ENCODE measurements around the gene STXBP4.

DNA sequence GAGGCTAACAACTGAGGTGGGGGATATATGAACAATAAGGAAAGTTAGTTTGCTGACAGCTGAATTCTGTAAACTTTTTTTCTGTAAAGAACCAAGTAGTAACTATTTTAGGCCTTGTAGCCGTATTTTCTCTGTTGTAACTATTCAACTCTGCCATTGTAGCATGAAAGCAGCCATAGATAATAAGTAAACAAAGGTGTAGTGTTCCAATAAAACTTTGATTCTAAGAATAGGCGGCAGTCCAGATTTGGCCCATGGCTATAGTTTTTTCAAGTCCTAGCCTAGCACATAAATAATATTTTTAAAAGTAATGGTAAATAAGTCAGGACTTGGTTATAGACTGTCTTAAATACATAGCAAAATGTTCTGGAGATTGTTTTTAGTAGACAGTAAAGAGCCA, 142.0 kb downstream of the STXBP4 start:
- TF ChIP-seq, protein P1, sequence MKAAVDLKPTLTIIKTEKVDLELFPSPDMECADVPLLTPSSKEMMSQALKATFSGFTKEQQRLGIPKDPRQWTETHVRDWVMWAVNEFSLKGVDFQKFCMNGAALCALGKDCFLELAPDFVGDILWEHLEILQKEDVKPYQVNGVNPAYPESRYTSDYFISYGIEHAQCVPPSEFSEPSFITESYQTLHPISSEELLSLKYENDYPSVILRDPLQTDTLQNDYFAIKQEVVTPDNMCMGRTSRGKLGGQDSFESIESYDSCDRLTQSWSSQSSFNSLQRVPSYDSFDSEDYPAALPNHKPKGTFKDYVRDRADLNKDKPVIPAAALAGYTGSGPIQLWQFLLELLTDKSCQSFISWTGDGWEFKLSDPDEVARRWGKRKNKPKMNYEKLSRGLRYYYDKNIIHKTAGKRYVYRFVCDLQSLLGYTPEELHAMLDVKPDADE (IDR thresholded peaks at IDR 0.05) = no peak
- TF ChIP-seq EZH2phosphoT487 (IDR thresholded peaks at IDR 0.05; ENCODE audit: unreplicated experiment) = no peak
- TF ChIP-seq EZH2 (IDR thresholded peaks at IDR 0.05; ENCODE audit: low read depth, unreplicated experiment) = no peak
- TF ChIP-seq, protein P2, sequence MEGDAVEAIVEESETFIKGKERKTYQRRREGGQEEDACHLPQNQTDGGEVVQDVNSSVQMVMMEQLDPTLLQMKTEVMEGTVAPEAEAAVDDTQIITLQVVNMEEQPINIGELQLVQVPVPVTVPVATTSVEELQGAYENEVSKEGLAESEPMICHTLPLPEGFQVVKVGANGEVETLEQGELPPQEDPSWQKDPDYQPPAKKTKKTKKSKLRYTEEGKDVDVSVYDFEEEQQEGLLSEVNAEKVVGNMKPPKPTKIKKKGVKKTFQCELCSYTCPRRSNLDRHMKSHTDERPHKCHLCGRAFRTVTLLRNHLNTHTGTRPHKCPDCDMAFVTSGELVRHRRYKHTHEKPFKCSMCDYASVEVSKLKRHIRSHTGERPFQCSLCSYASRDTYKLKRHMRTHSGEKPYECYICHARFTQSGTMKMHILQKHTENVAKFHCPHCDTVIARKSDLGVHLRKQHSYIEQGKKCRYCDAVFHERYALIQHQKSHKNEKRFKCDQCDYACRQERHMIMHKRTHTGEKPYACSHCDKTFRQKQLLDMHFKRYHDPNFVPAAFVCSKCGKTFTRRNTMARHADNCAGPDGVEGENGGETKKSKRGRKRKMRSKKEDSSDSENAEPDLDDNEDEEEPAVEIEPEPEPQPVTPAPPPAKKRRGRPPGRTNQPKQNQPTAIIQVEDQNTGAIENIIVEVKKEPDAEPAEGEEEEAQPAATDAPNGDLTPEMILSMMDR (conservative IDR thresholded peaks at IDR 0.05; ENCODE audit: low read depth in 2 of 2) = no peak
- no peak for TF ChIP-seq JUNB (IDR thresholded peaks at IDR 0.05; ENCODE audit: unreplicated experiment)
- TF ChIP-seq, protein P3, sequence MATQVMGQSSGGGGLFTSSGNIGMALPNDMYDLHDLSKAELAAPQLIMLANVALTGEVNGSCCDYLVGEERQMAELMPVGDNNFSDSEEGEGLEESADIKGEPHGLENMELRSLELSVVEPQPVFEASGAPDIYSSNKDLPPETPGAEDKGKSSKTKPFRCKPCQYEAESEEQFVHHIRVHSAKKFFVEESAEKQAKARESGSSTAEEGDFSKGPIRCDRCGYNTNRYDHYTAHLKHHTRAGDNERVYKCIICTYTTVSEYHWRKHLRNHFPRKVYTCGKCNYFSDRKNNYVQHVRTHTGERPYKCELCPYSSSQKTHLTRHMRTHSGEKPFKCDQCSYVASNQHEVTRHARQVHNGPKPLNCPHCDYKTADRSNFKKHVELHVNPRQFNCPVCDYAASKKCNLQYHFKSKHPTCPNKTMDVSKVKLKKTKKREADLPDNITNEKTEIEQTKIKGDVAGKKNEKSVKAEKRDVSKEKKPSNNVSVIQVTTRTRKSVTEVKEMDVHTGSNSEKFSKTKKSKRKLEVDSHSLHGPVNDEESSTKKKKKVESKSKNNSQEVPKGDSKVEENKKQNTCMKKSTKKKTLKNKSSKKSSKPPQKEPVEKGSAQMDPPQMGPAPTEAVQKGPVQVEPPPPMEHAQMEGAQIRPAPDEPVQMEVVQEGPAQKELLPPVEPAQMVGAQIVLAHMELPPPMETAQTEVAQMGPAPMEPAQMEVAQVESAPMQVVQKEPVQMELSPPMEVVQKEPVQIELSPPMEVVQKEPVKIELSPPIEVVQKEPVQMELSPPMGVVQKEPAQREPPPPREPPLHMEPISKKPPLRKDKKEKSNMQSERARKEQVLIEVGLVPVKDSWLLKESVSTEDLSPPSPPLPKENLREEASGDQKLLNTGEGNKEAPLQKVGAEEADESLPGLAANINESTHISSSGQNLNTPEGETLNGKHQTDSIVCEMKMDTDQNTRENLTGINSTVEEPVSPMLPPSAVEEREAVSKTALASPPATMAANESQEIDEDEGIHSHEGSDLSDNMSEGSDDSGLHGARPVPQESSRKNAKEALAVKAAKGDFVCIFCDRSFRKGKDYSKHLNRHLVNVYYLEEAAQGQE (IDR thresholded peaks at IDR 0.05; ENCODE audit: unreplicated experiment) = no peak
- no peak for TF ChIP-seq POLR2AphosphoS5 (IDR thresholded peaks at IDR 0.05; ENCODE audit: low read depth)
